Spleen (tissue), 7 donors: ENCODE measurements around the gene PDAP1.
A peak's percentile ranks its signal among the peaks of the same experiment; 100 is the strongest.

ENCODE experiments used
- CTCF ChIP-seq, 11 experiments: fragments of 200-600 bp in 7 of 11; fragments of 450-650 bp in 4 of 11; sonication (generic) in 4 of 11; IDR thresholded peaks in 8 of 11; conservative IDR thresholded peaks in 3 of 11; 1 replicate in 7 of 11; 2 replicates in 4 of 11; pipeline versions ENCODE4 v1.4.0 to v1.8.0; 2016 to 2021; ENCODE audit warnings: antibody characterized with exemption in 11 of 11, inconsistent platforms in 4 of 11, mild to moderate bottlenecking in 1 of 11
- POLR2AphosphoS5 ChIP-seq, 3 donors: sonication (generic); formaldehyde crosslinking; IDR thresholded peaks; one replicate each; pipeline ENCODE4 v1.5.1; 2017; ENCODE audit warnings: antibody characterized with exemption in 3 of 3
- donor health status: DM: no; HTN: no; CAD: no; lungs with moderate emphysema.
- donor health status: DM: no; HTN: no; CAD: no.
- donor health status: DM: no; HTN: no; CAD: no.

- TF ChIP-seq CTCF (IDR thresholded peaks at IDR 0.05 in 8 of 11, conservative IDR thresholded peaks at IDR 0.05 in 3 of 11) (no peak), POLR2AphosphoS5 (IDR thresholded peaks at IDR 0.05) (peak; percentile 84 to 93 (median 86))
Measured at GRCh38 chr7:99375070-99375807, 33.2 kb downstream of the PDAP1 start.
